ENCODE results near the gene ATF7.

The ATF7 gene

DNA sequence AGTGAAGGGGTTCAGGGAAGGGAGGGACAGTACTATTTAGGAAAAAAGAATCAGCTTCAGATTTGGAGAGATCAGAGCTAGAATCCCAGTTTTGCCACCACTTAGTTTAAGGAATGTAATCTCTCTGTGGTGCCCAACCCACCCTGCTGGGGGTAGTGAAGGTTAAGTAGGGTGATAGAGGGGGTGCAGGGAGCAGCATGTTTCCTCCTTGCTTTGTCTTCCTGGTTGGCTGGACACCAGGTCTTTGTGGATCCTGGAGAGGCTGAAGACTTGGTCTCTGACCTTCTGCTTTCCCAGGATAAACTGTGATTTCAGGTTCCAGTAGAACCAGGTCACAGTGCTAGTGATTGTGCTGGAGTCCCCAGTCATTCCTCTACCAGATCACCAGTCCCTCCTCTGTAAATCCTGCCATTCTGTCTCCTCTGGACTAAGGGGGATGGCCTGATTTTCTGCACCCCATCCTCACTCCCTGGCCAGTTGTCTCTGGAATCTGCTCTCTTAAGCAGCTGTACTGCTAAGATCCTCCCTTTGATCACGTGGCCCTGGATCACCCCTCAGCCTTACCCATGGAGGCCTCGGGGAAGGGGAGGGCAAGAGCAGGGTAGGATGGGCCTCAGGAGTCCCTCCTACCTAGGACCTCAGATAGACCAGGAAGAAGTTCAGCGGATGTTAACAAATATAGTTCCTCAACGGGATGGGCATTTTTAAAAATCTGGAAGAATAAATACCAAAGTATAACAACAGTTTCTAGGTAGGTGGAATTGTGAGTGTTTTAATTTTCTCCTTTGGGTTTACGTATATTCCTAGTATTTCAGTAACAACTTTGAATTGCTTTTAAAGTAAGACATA, 130.1 kb downstream of the ATF7 start:
- peak overlapping the region; percentile 55 for H3K27ac ChIP-seq (ENCODE audit: low read depth, low read length)
- H3K79me2 ChIP-seq (ENCODE audit: control insufficient read depth, insufficient read depth, low read length, unreplicated experiment) = peaks cover 45% of the 10 kb centered on the region
- peaks cover 40% of the 10 kb centered on the region for H3K4me1 ChIP-seq (ENCODE audit: control insufficient read depth, insufficient read depth, low read length, unreplicated experiment)
- no peak overlapping the region for H2AFZ ChIP-seq (ENCODE audit: low read length, unreplicated experiment)
- peak overlapping the region; percentile 80 for H3K4me3 ChIP-seq (ENCODE audit: low read depth, low read length)
- H3K27me3 ChIP-seq (ENCODE audit: insufficient read depth, low read length) = no peaks in the 10 kb centered on the region
- H3K36me3 ChIP-seq (ENCODE audit: insufficient read depth, low read length) = no peaks in the 10 kb centered on the region

GRCh38 chr12:53493610-53494391, 132.4 kb downstream of the ATF7 start:
- H3K36me3 ChIP-seq (ENCODE audit: insufficient read depth, low read length) = no peaks in the 10 kb centered on the region
- H3K4me1 ChIP-seq (ENCODE audit: control insufficient read depth, insufficient read depth, low read length, unreplicated experiment) = peaks cover 40% of the 10 kb centered on the region
- peaks cover 47% of the 10 kb centered on the region for H3K79me2 ChIP-seq (ENCODE audit: control insufficient read depth, insufficient read depth, low read length, unreplicated experiment)
- H2AFZ ChIP-seq (ENCODE audit: low read length, unreplicated experiment) = peak overlapping the region; percentile 24
- H3K4me3 ChIP-seq (ENCODE audit: low read depth, low read length) = peak overlapping the region; percentile 75
- H3K27ac ChIP-seq (ENCODE audit: low read depth, low read length) = peak overlapping the region; percentile 47
- H3K27me3 ChIP-seq (ENCODE audit: insufficient read depth, low read length) = no peaks in the 10 kb centered on the region

GRCh38 chr12:53492830-53493609, 133.2 kb downstream of the ATF7 start:
- H3K4me1 ChIP-seq (ENCODE audit: control insufficient read depth, insufficient read depth, low read length, unreplicated experiment) = peaks cover 34% of the 10 kb centered on the region

DNA sequence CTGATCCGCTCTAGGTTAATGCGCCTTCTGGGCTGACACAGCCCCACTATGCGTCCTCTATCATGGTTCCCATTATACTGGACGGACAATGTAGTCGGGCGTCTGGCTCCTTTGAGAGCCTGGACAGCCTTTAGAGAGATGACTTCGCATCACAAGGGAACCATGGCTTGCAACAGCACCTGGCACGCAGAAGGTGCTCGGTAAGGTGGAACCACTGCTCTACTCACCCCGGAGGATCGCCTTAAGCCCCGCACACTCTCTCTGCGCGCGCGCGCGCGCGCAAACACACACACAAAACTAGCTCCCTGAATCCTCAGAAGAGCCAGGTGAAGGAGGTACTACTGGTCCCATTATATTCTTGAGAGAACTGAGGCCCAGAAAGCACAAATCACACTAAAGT, 134.0 kb downstream of the ATF7 start:
- H2AFZ ChIP-seq (ENCODE audit: low read length, unreplicated experiment) = no peak overlapping the region
- peaks cover 27% of the 10 kb centered on the region for H3K4me1 ChIP-seq (ENCODE audit: control insufficient read depth, insufficient read depth, low read length, unreplicated experiment)
- no peaks in the 10 kb centered on the region for H3K27me3 ChIP-seq (ENCODE audit: insufficient read depth, low read length)
- peaks cover 32% of the 10 kb centered on the region for H3K79me2 ChIP-seq (ENCODE audit: control insufficient read depth, insufficient read depth, low read length, unreplicated experiment)
- H3K4me3 ChIP-seq (ENCODE audit: low read depth, low read length) = peak overlapping the region; percentile 75
- no peaks in the 10 kb centered on the region for H3K36me3 ChIP-seq (ENCODE audit: insufficient read depth, low read length)
- peak overlapping the region; percentile 52 for H3K27ac ChIP-seq (ENCODE audit: low read depth, low read length)

More at GRCh38 chr12:53492830-53493609, 133.2 kb downstream of the ATF7 start:
- no peaks in the 10 kb centered on the region for H3K36me3 ChIP-seq (ENCODE audit: insufficient read depth, low read length)
- peaks cover 41% of the 10 kb centered on the region for H3K79me2 ChIP-seq (ENCODE audit: control insufficient read depth, insufficient read depth, low read length, unreplicated experiment)
- H3K27me3 ChIP-seq (ENCODE audit: insufficient read depth, low read length) = no peaks in the 10 kb centered on the region
- peak overlapping the region; percentile 52 for H3K27ac ChIP-seq (ENCODE audit: low read depth, low read length)
- H3K4me3 ChIP-seq (ENCODE audit: low read depth, low read length) = peak overlapping the region; percentile 75
- peak overlapping the region; percentile 24 for H2AFZ ChIP-seq (ENCODE audit: low read length, unreplicated experiment)

DNA sequence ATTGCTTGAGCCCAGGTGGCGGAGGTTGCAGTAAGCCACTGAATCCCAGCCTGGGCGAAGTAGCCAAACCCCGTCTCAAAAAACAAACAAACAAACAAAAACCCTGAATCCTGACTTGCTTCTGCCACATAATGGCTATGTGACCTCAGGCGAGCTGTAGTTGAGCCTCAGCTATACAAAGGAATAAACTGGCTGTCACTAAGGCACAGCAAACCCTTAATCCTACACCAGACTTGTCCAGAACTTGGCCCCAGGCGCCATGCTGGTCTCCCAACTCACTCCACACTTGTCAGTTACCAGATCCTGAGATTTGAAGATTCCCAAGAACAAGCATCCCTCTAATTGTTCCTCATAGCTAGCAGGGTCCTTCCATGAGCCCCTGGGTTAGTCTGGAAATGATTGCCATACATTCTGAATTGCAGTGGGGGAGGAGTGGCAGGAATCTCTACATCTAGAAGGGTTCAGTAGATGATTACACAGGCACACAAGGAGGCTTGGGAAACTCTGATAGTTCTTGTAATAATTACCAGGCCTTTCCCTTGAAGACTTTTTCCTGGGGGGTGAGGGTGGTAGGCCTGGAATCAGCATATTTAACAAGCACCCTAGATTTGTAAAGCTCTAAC, 136.8 kb downstream of the ATF7 start:
- no peak overlapping the region for H3K27ac ChIP-seq (ENCODE audit: low read depth, low read length)
- H3K27me3 ChIP-seq (ENCODE audit: insufficient read depth, low read length) = no peaks in the 10 kb centered on the region
- H3K4me1 ChIP-seq (ENCODE audit: control insufficient read depth, insufficient read depth, low read length, unreplicated experiment) = peaks cover 10% of the 10 kb centered on the region
- H3K79me2 ChIP-seq (ENCODE audit: control insufficient read depth, insufficient read depth, low read length, unreplicated experiment) = peaks cover 15% of the 10 kb centered on the region
- H3K36me3 ChIP-seq (ENCODE audit: insufficient read depth, low read length) = no peaks in the 10 kb centered on the region
- no peak overlapping the region for H3K4me3 ChIP-seq (ENCODE audit: low read depth, low read length)
- no peak overlapping the region for H2AFZ ChIP-seq (ENCODE audit: low read length, unreplicated experiment)

- no peak overlapping the region for H3K27ac ChIP-seq (ENCODE audit: low read depth, low read length)
- no peaks in the 10 kb centered on the region for H3K27me3 ChIP-seq (ENCODE audit: insufficient read depth, low read length)
- H3K4me1 ChIP-seq (ENCODE audit: control insufficient read depth, insufficient read depth, low read length, unreplicated experiment) = peaks cover 3% of the 10 kb centered on the region
- H3K79me2 ChIP-seq (ENCODE audit: control insufficient read depth, insufficient read depth, low read length, unreplicated experiment) = peaks cover 3% of the 10 kb centered on the region
- peaks cover 4% of the 10 kb centered on the region; the same call in 1 of the 2 replicates for H3K36me3 ChIP-seq (ENCODE audit: insufficient read depth, low read length)
- no peak overlapping the region for H2AFZ ChIP-seq (ENCODE audit: low read length, unreplicated experiment)
- no peak overlapping the region for H3K4me3 ChIP-seq (ENCODE audit: low read depth, low read length)
Measured at GRCh38 chr12:53486736-53487487, 139.3 kb downstream of the ATF7 start.

GRCh38 chr12:53485955-53486735, 140.0 kb downstream of the ATF7 start:
- Histone ChIP-seq H3K36me3 (ENCODE audit: insufficient read depth, low read length) (peaks cover 8% of the 10 kb centered on the region; the same call in 1 of the 2 replicates), H3K4me3 (ENCODE audit: low read depth, low read length) (no peak overlapping the region), H3K4me1 (ENCODE audit: control insufficient read depth, insufficient read depth, low read length, unreplicated experiment) (peaks cover 10% of the 10 kb centered on the region), H3K27ac (ENCODE audit: low read depth, low read length) (no peak overlapping the region), H3K79me2 (ENCODE audit: control insufficient read depth, insufficient read depth, low read length, unreplicated experiment) (peaks cover 3% of the 10 kb centered on the region), H2AFZ (ENCODE audit: low read length, unreplicated experiment) (no peak overlapping the region), H3K27me3 (ENCODE audit: insufficient read depth, low read length) (no peaks in the 10 kb centered on the region)

GRCh38 chr12:53484686-53485575, 141.3 kb downstream of the ATF7 start:
- Histone ChIP-seq H3K4me1 (ENCODE audit: control insufficient read depth, insufficient read depth, low read length, unreplicated experiment) (peaks cover 22% of the 10 kb centered on the region), H3K27ac (ENCODE audit: low read depth, low read length) (no peak overlapping the region), H3K36me3 (ENCODE audit: insufficient read depth, low read length) (peaks cover 15% of the 10 kb centered on the region), H3K27me3 (ENCODE audit: insufficient read depth, low read length) (no peaks in the 10 kb centered on the region), H3K79me2 (ENCODE audit: control insufficient read depth, insufficient read depth, low read length, unreplicated experiment) (peaks cover 3% of the 10 kb centered on the region), H3K4me3 (ENCODE audit: low read depth, low read length) (no peak overlapping the region), H2AFZ (ENCODE audit: low read length, unreplicated experiment) (no peak overlapping the region)

All from ACC112 (cell line).